K562 (cell line): ENCODE measurements around the gene CST3. TPM values are rescaled to one million over a fixed set of nuclear protein-coding genes. Genes with fewer than 3 reads are reported as not detected.

Experiments used
- ARID1B ChIP-seq: fragments of 450-650 bp; IDR thresholded peaks from 2 replicates; pipeline ENCODE4 v1.6.1; 2016; ENCODE audit warnings: antibody characterized with exemption, mild to moderate bottlenecking, inconsistent platforms
- ARID4B ChIP-seq: sonication (generic); formaldehyde crosslinking; IDR thresholded peaks from 2 replicates; pipeline ENCODE4 v1.8.0; 2022; ENCODE audit warnings: mild to moderate bottlenecking, missing genetic modification reagents
- BCLAF1 ChIP-seq, 2 experiments: fragments of 450-650 bp in 1 of 2; IDR thresholded peaks; 2 replicates each; pipeline ENCODE4 v1.6.1; 2011 to 2017; ENCODE audit warnings: low read depth in 2 of 2, antibody characterized with exemption in 1 of 2, borderline replicate concordance in 1 of 2, low read length in 1 of 2, mild to moderate bottlenecking in 1 of 2, mixed read lengths in 1 of 2; ENCODE audit not compliant: control insufficient read depth in 1 of 2
- CEBPB ChIP-seq: fragments of 450-650 bp; IDR thresholded peaks from 2 replicates; pipeline ENCODE4 v1.6.1; 2016; ENCODE audit warnings: missing genetic modification characterization, missing compliant biosample characterization
- GATAD2A ChIP-seq: fragments of 450-650 bp; IDR thresholded peaks from 2 replicates; pipeline ENCODE4 v1.6.1; 2017
- KDM5B ChIP-seq: fragments of 200-600 bp; sonication (generic); IDR thresholded peaks from 2 replicates; pipeline ENCODE4 v1.6.1; 2012; ENCODE audit warnings: low read depth, mild to moderate bottlenecking, moderate library complexity, low read length, control low read depth, inconsistent platforms; ENCODE audit not compliant: insufficient replicate concordance
- MXI1 ChIP-seq: IDR thresholded peaks from 2 replicates; pipeline ENCODE4 v1.6.1; 2011; ENCODE audit warnings: low read depth, mild to moderate bottlenecking, improper control_type of control experiment, low read length
- NEUROD1 ChIP-seq: fragments of 150-350 bp; IDR thresholded peaks from 2 replicates; pipeline ENCODE4 v1.6.1; 2014; ENCODE audit warnings: borderline replicate concordance, low read length, low read depth; ENCODE audit not compliant: partially characterized antibody
- NR2C1 ChIP-seq, 2 experiments: fragments of 450-650 bp; IDR thresholded peaks; 2 replicates each; pipeline ENCODE4 v1.6.1; 2017; ENCODE audit warnings: mild to moderate bottlenecking in 2 of 2, antibody characterized with exemption in 1 of 2, inconsistent platforms in 1 of 2, missing compliant biosample characterization in 1 of 2, missing genetic modification characterization in 1 of 2
- NR3C1 ChIP-seq: sonication (generic); formaldehyde crosslinking; IDR thresholded peaks from 2 replicates; pipeline ENCODE4 v1.8.1; 2022; ENCODE audit warnings: missing genetic modification reagents
- POLR2B ChIP-seq: fragments of 450-650 bp; IDR thresholded peaks from 2 replicates; pipeline ENCODE4 v1.6.1; 2018; ENCODE audit warnings: low read depth; ENCODE audit not compliant: partially characterized antibody
- RUNX1 ChIP-seq: sonication (generic); IDR thresholded peaks from 2 replicates; pipeline ENCODE4 v1.6.1; 2016; ENCODE audit warnings: antibody characterized with exemption, low read depth
- SIN3B ChIP-seq: fragments of 450-650 bp; IDR thresholded peaks from 2 replicates; pipeline ENCODE4 v1.6.1; 2017; ENCODE audit warnings: low read depth, mild to moderate bottlenecking, moderate library complexity
- ZBTB49 ChIP-seq: sonication (generic); formaldehyde crosslinking; IDR thresholded peaks from 2 replicates; pipeline ENCODE4 v1.8.0; 2022; ENCODE audit warnings: missing genetic modification reagents, mild to moderate bottlenecking, borderline replicate concordance
- ZNF511 ChIP-seq: sonication (generic); formaldehyde crosslinking; IDR thresholded peaks from 2 replicates; pipeline ENCODE4 v1.8.0; 2022; ENCODE audit warnings: mild to moderate bottlenecking, missing genetic modification reagents
- polyA plus RNA-seq, 8 experiments: library from polyadenylated mRNA; depleted of rRNA in 4 of 8; stranded (reverse) in 5 of 8; unstranded in 3 of 8; fragments of >200 nt; fragmentation: Nextera tagmentation in 2 of 8; fragmentation: Illumina TruSeq in 1 of 8; extraction: Ambion mirVana in 2 of 8; extraction: Trizol in 1 of 8; gene quantifications; 2 replicates each; pipeline versions ENCODE4 v1.2.1 to v1.2.3, GENCODE V29; 2011 to 2014; ENCODE audit warnings: inconsistent platforms in 1 of 8, missing spikeins in 1 of 8
- total RNA-seq, 7 experiments: library from RNA; depleted of rRNA in 6 of 7; stranded (reverse); fragments of >200 nt in 6 of 7; fragmentation: Illumina TruSeq in 2 of 7; extraction: Trizol in 2 of 7; gene quantifications; 2 replicates each; pipeline versions ENCODE4 v1.2.1 to v1.2.3, GENCODE V29; 2011 to 2021; ENCODE audit warnings: low replicate concordance in 1 of 7

Gene CST3
- total and polyA plus RNA-seq, 9 of the 15 experiments (the other 6 are each of a cell fraction or from before 2014, with no cell fraction given) = 8.7 to 113 (median 48.5) TPM

- TF ChIP-seq BCLAF1 (IDR thresholded peaks at IDR 0.05; ENCODE audit: borderline replicate concordance in 1 of 2, control insufficient read depth in 1 of 2, low read depth in 2 of 2, low read length in 1 of 2) = no peak
- TF ChIP-seq CEBPB (tag) = no peak
- TF ChIP-seq KDM5B = peak; percentile 76
- TF ChIP-seq GATAD2A = no peak
- TF ChIP-seq MXI1 = no peak
- TF ChIP-seq NEUROD1 = no peak
- TF ChIP-seq ZNF511 (CRISPR knock-in tag) = 0 out of 2 replicates have a peak, but pooled peaks have one; percentile 45
- TF ChIP-seq ARID1B = no peak
- TF ChIP-seq RUNX1 = no peak
- TF ChIP-seq ZBTB49 (CRISPR knock-in tag) = no peak
- TF ChIP-seq NR2C1 (IDR thresholded peaks at IDR 0.05) = no peak
- no peak for TF ChIP-seq NR2C1 (tag; IDR thresholded peaks at IDR 0.05)
- TF ChIP-seq NR3C1 = 0 out of 2 replicates have a peak, but pooled peaks have one; percentile 27
- peak; percentile 68 for TF ChIP-seq ARID4B (CRISPR knock-in tag)
- TF ChIP-seq SIN3B = peak; percentile 31; the same call in 1 of the 2 replicates
- no peak for TF ChIP-seq POLR2B
These were observed at the start of gene CST3 (continued) for GRCh38 chr20:23637282-23638221.
